ENCODE measurements around the gene CTTNBP2. TPM values are rescaled to one million over a fixed set of nuclear protein-coding genes. Genes with fewer than 3 reads are reported as not detected.

CTTNBP2 gene
- total and polyA plus RNA-seq, 10 donors: 0.68 to 15.1 (median 8.5) TPM

GRCh38 chr7:117896339-117896738 is 23.1 kb upstream of the CTTNBP2 start:
- no peaks in the 10 kb centered on the region for H3K9me3 ChIP-seq
- DNase-seq: no peak
- intact Hi-C loops (cut with DNase I; ENCODE audit: low total_unique reads): no loop called here
- H3K4me1 ChIP-seq: no peaks in the 10 kb centered on the region
- no peak overlapping the region for H3K4me3 ChIP-seq
- H3K27me3 ChIP-seq (replicated peaks in 1 of 7): no peaks in the 10 kb centered on the region
- TF ChIP-seq CTCF (IDR thresholded peaks at IDR 0.05 in 8 of 11, conservative IDR thresholded peaks at IDR 0.05 in 3 of 11): no peak
- no peak for TF ChIP-seq POLR2AphosphoS5 (IDR thresholded peaks at IDR 0.05)
- TF ChIP-seq POLR2A (IDR thresholded peaks at IDR 0.05): no peak
- H3K36me3 ChIP-seq: no peaks in the 10 kb centered on the region
- H3K27ac ChIP-seq: no peak overlapping the region

DNA sequence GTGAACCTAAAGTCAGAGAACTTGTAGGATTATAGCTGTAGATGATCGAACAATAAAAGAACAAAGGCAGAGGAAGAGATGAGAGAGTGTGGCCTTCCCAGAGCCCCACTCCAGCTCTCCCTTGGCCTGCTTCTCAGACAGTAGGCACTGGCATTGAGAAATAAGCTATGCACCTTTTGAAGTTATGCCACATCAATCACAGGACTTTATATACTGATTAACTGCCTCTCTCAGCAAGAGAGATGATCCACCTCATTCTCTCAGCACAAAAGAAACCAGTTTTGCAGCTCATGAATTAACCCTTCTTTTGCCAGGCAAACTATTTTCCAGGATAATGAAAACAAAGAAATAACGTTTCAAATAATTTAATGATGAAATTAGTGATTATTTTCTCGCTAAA is 22.0 kb upstream of the CTTNBP2 start:
- no peaks in the 10 kb centered on the region for H3K4me1 ChIP-seq
- H3K4me3 ChIP-seq: no peak overlapping the region
- TF ChIP-seq POLR2AphosphoS5 (IDR thresholded peaks at IDR 0.05) (no peak), CTCF (IDR thresholded peaks at IDR 0.05 in 8 of 11, conservative IDR thresholded peaks at IDR 0.05 in 3 of 11) (no peak), POLR2A (IDR thresholded peaks at IDR 0.05) (no peak)
- no peaks in the 10 kb centered on the region for H3K27me3 ChIP-seq (replicated peaks in 1 of 7)
- H3K36me3 ChIP-seq: no peaks in the 10 kb centered on the region
- DNase-seq: no peak
- 79 to 90% (median 83%) methylated on average over 3 of the region's 3 CpGs for WGBS, 5 donors
- no peaks in the 10 kb centered on the region for H3K9me3 ChIP-seq
- intact Hi-C loops (cut with DNase I; ENCODE audit: low total_unique reads): no loop called here
- H3K27ac ChIP-seq: no peak overlapping the region

DNA sequence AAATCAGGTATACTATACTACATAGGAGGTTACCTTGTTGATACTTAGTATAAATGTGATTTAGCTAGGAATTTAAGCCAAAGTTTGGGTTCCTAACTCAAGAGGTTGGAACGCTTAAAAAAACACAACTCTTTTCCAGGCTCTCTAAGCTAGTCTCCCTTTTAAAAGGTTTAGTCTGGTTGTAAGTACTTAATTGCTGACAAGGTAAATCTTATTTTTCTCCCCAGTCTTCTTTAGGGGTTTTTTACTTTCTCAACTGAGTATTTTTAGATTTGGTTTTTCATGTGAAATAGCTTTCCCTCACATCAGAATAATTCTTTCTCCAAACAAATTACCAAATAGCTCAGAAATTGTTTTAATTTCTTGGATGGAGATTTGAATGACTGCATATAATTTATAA is 20.8 kb upstream of the CTTNBP2 start:
- no peak overlapping the region for H3K4me3 ChIP-seq
- H3K27me3 ChIP-seq (replicated peaks in 1 of 7): no peaks in the 10 kb centered on the region
- intact Hi-C loops (cut with DNase I; ENCODE audit: low total_unique reads): no loop called here
- H3K36me3 ChIP-seq: no peaks in the 10 kb centered on the region
- no peak overlapping the region for H3K27ac ChIP-seq
- H3K9me3 ChIP-seq: no peaks in the 10 kb centered on the region
- TF ChIP-seq CTCF (IDR thresholded peaks at IDR 0.05 in 8 of 11, conservative IDR thresholded peaks at IDR 0.05 in 3 of 11) (no peak), POLR2AphosphoS5 (IDR thresholded peaks at IDR 0.05) (no peak), POLR2A (IDR thresholded peaks at IDR 0.05) (no peak)
- no peaks in the 10 kb centered on the region for H3K4me1 ChIP-seq
- 91 to 97% (median 95%) methylated on average over 1 of the region's 1 CpG for WGBS, 5 donors
- no peak for DNase-seq

DNA sequence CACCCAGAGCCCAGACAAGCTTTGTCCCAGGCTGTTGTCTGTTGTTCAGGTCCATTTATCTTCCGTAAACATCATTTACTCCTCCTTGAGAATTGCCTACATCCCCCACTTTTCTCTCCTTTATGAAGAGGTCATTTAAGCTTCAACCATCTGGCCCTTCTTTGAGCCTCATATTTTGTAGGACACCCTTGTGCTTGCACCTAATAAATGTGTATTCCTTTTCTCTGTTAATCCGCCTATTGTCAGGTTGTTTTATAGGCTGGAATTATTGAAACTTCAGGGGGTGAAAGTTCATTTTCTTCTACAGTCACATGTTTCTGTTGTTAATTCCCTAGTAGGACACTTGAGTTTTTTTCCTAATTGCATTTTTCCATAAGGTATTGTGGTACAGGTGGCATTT is 19.6 kb upstream of the CTTNBP2 start:
- Histone ChIP-seq H3K4me3 (no peak overlapping the region), H3K27me3 (replicated peaks in 1 of 7) (no peaks in the 10 kb centered on the region), H3K9me3 (no peaks in the 10 kb centered on the region), H3K4me1 (no peaks in the 10 kb centered on the region), H3K36me3 (no peaks in the 10 kb centered on the region), H3K27ac (no peak overlapping the region)
- intact Hi-C loops (cut with DNase I; ENCODE audit: low total_unique reads): no loop called here
- no peak for DNase-seq
- TF ChIP-seq CTCF (IDR thresholded peaks at IDR 0.05 in 8 of 11, conservative IDR thresholded peaks at IDR 0.05 in 3 of 11): no peak
- no peak for TF ChIP-seq POLR2A (IDR thresholded peaks at IDR 0.05)
- no peak for TF ChIP-seq POLR2AphosphoS5 (IDR thresholded peaks at IDR 0.05)
- WGBS, 5 donors: 92 to 97% (median 93%) methylated on average over 2 of the region's 2 CpGs

All from spleen (tissue), 11 donors.